Spleen (tissue), 11 donors: Measurements from ENCODE around the gene IGF1R. TPM values are rescaled to one million over a fixed set of nuclear protein-coding genes. Genes with fewer than 3 reads are reported as not detected.

Experiments
- DNase-seq: peaks from one replicate; pipeline ENCODE4 v3.0.0-alpha.2; 2020
- H3K27ac ChIP-seq, 8 donors: fragments of 200-600 bp; sonication (generic) in 7 of 8; 1 replicate in 4 of 8; 2 replicates in 4 of 8; pipeline versions ENCODE4 v1.5.0 to v1.8.0; 2016 to 2021; ENCODE audit warnings: inconsistent platforms in 4 of 8, mild to moderate bottlenecking in 4 of 8, moderate library complexity in 1 of 8
- H3K27me3 ChIP-seq, 7 donors: fragments of 200-600 bp; sonication (generic) in 6 of 7; replicated peaks in 1 of 7; 1 replicate in 4 of 7; 2 replicates in 3 of 7; pipeline versions ENCODE4 v1.5.0 to v1.8.0; 2016 to 2021; ENCODE audit warnings: inconsistent platforms in 3 of 7, mild to moderate bottlenecking in 1 of 7
- H3K36me3 ChIP-seq, 6 donors: fragments of 200-600 bp; sonication (generic) in 5 of 6; 1 replicate in 4 of 6; 2 replicates in 2 of 6; pipeline versions ENCODE4 v1.5.0 to v1.8.0; 2016 to 2021; ENCODE audit warnings: inconsistent platforms in 2 of 6
- H3K4me1 ChIP-seq, 6 donors: fragments of 200-600 bp; sonication (generic) in 5 of 6; 1 replicate in 3 of 6; 2 replicates in 3 of 6; pipeline versions ENCODE4 v1.5.0 to v1.8.0; 2016 to 2021; ENCODE audit warnings: inconsistent platforms in 3 of 6
- H3K4me3 ChIP-seq, 8 donors: fragments of 200-600 bp; sonication (generic) in 7 of 8; 1 replicate in 4 of 8; 2 replicates in 4 of 8; pipeline versions ENCODE4 v1.5.0 to v1.8.0; 2016 to 2021; ENCODE audit warnings: inconsistent platforms in 4 of 8, mild to moderate bottlenecking in 4 of 8, moderate library complexity in 2 of 8
- H3K9me3 ChIP-seq, 8 donors: fragments of 200-600 bp; sonication (generic) in 7 of 8; 1 replicate in 4 of 8; 2 replicates in 4 of 8; pipeline versions ENCODE4 v1.5.0 to v1.8.0; 2016 to 2021; ENCODE audit warnings: inconsistent platforms in 4 of 8
- CTCF ChIP-seq, 11 experiments: fragments of 200-600 bp in 7 of 11; fragments of 450-650 bp in 4 of 11; sonication (generic) in 4 of 11; IDR thresholded peaks in 8 of 11; conservative IDR thresholded peaks in 3 of 11; 1 replicate in 7 of 11; 2 replicates in 4 of 11; pipeline versions ENCODE4 v1.4.0 to v1.8.0; 2016 to 2021; ENCODE audit warnings: antibody characterized with exemption in 11 of 11, inconsistent platforms in 4 of 11, mild to moderate bottlenecking in 1 of 11
- POLR2A ChIP-seq, 3 donors: fragments of 450-650 bp; IDR thresholded peaks; one replicate each; pipeline ENCODE4 v1.5.1; 2017; ENCODE audit warnings: antibody characterized with exemption in 3 of 3, mild to moderate bottlenecking in 1 of 3
- POLR2AphosphoS5 ChIP-seq, 3 donors: sonication (generic); formaldehyde crosslinking; IDR thresholded peaks; one replicate each; pipeline ENCODE4 v1.5.1; 2017; ENCODE audit warnings: antibody characterized with exemption in 3 of 3
- WGBS, 5 donors: extraction: QIAGEN DNeasy Blood & Tissue Kit in 3 of 5; methylation state at CpG; one replicate each; pipeline versions ENCODE4 v1.1.5 to v1.1.7; 2013 to 2018; 5-methylcytosine and 5-hydroxymethylcytosine counted together
- intact Hi-C: fragments of 100-400 bp; cut with DNase I; formaldehyde crosslinking; loops from one replicate; pipeline ENCODE4 v1.15.0; 2023; ENCODE audit warnings: low total_unique reads
- polyA plus RNA-seq, 3 donors: library from polyadenylated mRNA; stranded (reverse); fragments of 200-250 nt; gene quantifications; one replicate each; pipeline ENCODE4 v1.2.1, GENCODE V29; 2013
- total RNA-seq, 7 donors: library from RNA; depleted of rRNA in 3 of 7; stranded (reverse); fragments of >200 nt in 3 of 7; fragmentation: NEBNext Ultra II Directional in 4 of 7; extraction: Animal tissue kit (Norgen Biotek cat#: 25700) in 4 of 7; gene quantifications; one replicate each; pipeline versions ENCODE4 v1.1.0 to v1.2.1, GENCODE V29; 2016 to 2021
- donor health status: healthy with polysubstance abuse.
- donor health status: DM: no; HTN: no; CAD: no; lungs with moderate emphysema.
- donor health status: DM: no; HTN: no; CAD: no.
- donor health status: Bipolar disorder and iron deficiency.
- donor health status: healthy.
- donor health status: DM: no; HTN: no; CAD: no.
- donor health status: DM: yes; HTN: yes; CAD: no.

The IGF1R gene
- total and polyA plus RNA-seq, 10 donors = 1.1 to 104 (median 53.1) TPM

- peaks cover 0 to 6% (median 0%) of the 10 kb centered on the region in 7 donors for H3K27me3 ChIP-seq
- DNase-seq = no peak
- H3K4me3 ChIP-seq = no peak overlapping the region
- H3K9me3 ChIP-seq = no peaks in the 10 kb centered on the region
- WGBS, 5 donors = 85 to 96% (median 92%) methylated on average over 8 of the region's 8 CpGs
- intact Hi-C loops = no loop called here
- H3K36me3 ChIP-seq = no peaks in the 10 kb centered on the region
- TF ChIP-seq CTCF (IDR thresholded peaks at IDR 0.05 in 8 of 11, conservative IDR thresholded peaks at IDR 0.05 in 3 of 11) = no peak
- no peak for TF ChIP-seq POLR2A (IDR thresholded peaks at IDR 0.05)
- TF ChIP-seq POLR2AphosphoS5 (IDR thresholded peaks at IDR 0.05) = no peak
- H3K4me1 ChIP-seq = peaks cover 0 to 5% (median 0%) of the 10 kb centered on the region in 6 donors
- H3K27ac ChIP-seq = no peak overlapping the region
Observed at GRCh38 chr15:98970799-98971198, 322.5 kb downstream of the IGF1R start.

DNA sequence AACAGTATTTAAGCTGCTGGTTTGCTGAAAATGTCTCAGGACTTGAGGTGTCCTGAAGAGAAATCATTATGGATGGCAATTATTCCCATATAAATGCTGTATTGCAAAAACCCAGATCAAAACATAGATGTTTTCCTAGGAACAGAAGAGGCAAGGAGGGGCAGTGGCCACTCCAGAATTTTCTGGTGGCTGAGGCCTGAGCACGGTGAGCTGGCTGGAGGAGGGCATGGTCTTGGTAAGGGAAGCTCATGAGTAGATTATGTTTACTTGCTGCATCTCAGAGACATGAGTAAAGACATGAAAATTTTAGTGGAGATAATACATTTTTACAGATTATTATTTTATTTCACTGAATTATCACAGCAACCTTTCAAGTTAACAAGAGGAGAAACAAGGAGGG is 328.2 kb downstream of the IGF1R start:
- 81 to 100% (median 84%) methylated on average over 1 of the region's 1 CpG for WGBS, 5 donors
- no peaks in the 10 kb centered on the region for H3K9me3 ChIP-seq
- H3K27me3 ChIP-seq = no peaks in the 10 kb centered on the region
- no peak for DNase-seq
- intact Hi-C loops = no loop called here
- H3K36me3 ChIP-seq = no peaks in the 10 kb centered on the region
- H3K27ac ChIP-seq = no peak overlapping the region
- no peaks in the 10 kb centered on the region for H3K4me1 ChIP-seq
- TF ChIP-seq CTCF (IDR thresholded peaks at IDR 0.05 in 8 of 11, conservative IDR thresholded peaks at IDR 0.05 in 3 of 11) (no peak), POLR2A (IDR thresholded peaks at IDR 0.05) (no peak), POLR2AphosphoS5 (IDR thresholded peaks at IDR 0.05) (no peak)
- no peak overlapping the region for H3K4me3 ChIP-seq

DNA sequence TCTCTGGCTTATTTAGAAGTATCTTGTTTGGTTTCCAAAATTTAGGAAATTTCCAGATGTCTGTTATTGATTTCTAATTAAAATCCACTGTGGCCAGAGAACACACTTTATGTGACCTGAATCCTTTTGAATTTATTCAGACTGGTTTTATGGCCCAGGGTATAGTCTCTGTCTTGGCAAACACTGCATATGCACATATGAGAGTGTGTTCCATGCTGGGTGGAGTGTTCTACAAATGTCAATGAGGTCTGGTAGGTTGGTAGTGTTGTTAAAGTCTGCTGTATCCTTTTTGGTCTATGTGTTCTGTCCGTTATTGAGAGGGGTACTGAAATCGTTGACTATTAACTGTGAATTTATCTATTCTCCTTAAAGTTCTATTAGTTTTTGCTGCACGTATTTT is 329.1 kb downstream of the IGF1R start:
- WGBS, 5 donors = 90 to 98% (median 94%) methylated on average over 3 of the region's 3 CpGs
- no peak for TF ChIP-seq CTCF (IDR thresholded peaks at IDR 0.05 in 8 of 11, conservative IDR thresholded peaks at IDR 0.05 in 3 of 11)
- no peak for TF ChIP-seq POLR2AphosphoS5 (IDR thresholded peaks at IDR 0.05)
- TF ChIP-seq POLR2A (IDR thresholded peaks at IDR 0.05) = no peak
- H3K36me3 ChIP-seq = no peaks in the 10 kb centered on the region

DNA sequence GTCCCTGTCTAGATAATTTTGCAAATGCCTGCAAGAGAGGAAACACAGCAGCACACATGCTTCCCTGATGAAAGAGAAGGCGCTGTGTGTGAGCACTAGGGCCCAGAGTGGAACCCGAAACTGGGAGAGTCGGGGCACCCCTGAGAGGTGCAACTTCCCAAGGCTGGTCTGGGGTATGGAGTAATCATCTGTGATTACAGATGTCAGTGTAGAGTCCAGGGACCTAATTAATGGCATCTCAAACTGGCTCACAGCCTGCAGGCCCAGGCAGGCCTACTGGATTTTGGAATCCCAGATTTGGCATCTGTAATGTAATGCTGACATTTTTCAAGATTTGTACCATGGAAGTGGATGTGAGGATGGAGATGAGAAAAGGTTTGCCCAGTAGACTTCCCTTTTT is 329.8 kb downstream of the IGF1R start:
- TF ChIP-seq POLR2AphosphoS5 (IDR thresholded peaks at IDR 0.05) (no peak), POLR2A (IDR thresholded peaks at IDR 0.05) (no peak), CTCF (IDR thresholded peaks at IDR 0.05 in 8 of 11, conservative IDR thresholded peaks at IDR 0.05 in 3 of 11) (no peak)
- no peak for DNase-seq
- H3K27ac ChIP-seq = no peak overlapping the region
- intact Hi-C loops = no loop called here
- H3K4me3 ChIP-seq = no peak overlapping the region
- WGBS, 5 donors = 76 to 90% (median 87%) methylated on average over 3 of the region's 3 CpGs
- H3K36me3 ChIP-seq = no peaks in the 10 kb centered on the region
- no peaks in the 10 kb centered on the region for H3K27me3 ChIP-seq
- no peaks in the 10 kb centered on the region for H3K9me3 ChIP-seq
- H3K4me1 ChIP-seq = peaks cover 0 to 3% (median 2%) of the 10 kb centered on the region in 6 donors

More for the DNA sequence above, 329.1 kb downstream of the IGF1R start:
- Histone ChIP-seq H3K4me1 (no peaks in the 10 kb centered on the region), H3K27ac (no peak overlapping the region), H3K9me3 (no peaks in the 10 kb centered on the region), H3K4me3 (no peak overlapping the region), H3K27me3 (no peaks in the 10 kb centered on the region)
- intact Hi-C loops = no loop called here
- no peak for DNase-seq
